Measurements from ENCODE around the gene SLC4A5.
A peak's percentile ranks its signal among the peaks of the same experiment; 100 is the strongest.

The SLC4A5 gene

DNA sequence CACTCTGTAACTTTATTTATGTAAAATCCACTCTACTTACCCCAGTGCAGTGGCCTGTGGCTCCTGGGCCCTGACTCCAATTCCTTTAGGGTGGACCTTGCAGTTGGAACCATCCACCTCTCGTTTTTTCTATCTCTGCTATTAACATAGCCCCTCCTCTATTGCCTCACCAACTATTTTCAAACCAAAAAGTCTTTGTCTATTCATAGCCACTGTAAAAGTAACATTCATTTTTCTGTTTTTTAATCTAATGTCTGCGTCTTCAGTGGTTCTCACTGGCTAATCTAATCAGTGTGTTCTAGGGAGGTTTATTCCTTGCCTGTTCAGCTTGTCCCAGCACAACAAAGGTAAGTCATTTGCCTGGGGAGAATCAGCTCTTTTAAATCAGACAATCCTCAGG, at the start of gene SLC4A5:
Gene SLC4A5, minus strand, starts transcription at position 101 of the 400 bp plus-strand sequence. CDS start 28,393 bp downstream, outside the sequence.
- no peak for DNase-seq

DNA sequence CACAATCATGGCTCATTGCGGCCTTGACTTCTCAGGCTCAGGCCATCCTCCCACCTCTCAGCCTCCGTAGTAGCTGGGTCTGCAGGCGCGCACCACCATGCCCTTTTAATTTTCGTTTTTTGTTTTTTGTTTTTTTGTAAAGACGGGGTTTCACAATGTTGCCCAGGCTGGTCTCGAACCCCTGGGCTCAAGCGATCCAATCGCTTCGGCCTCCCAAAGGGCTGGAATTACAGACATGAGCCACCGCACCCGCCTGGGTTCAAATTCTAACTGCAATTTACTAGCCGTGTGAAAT, 49.2 kb upstream of the SLC4A5 start:
- DNase-seq, result no peak

DNA sequence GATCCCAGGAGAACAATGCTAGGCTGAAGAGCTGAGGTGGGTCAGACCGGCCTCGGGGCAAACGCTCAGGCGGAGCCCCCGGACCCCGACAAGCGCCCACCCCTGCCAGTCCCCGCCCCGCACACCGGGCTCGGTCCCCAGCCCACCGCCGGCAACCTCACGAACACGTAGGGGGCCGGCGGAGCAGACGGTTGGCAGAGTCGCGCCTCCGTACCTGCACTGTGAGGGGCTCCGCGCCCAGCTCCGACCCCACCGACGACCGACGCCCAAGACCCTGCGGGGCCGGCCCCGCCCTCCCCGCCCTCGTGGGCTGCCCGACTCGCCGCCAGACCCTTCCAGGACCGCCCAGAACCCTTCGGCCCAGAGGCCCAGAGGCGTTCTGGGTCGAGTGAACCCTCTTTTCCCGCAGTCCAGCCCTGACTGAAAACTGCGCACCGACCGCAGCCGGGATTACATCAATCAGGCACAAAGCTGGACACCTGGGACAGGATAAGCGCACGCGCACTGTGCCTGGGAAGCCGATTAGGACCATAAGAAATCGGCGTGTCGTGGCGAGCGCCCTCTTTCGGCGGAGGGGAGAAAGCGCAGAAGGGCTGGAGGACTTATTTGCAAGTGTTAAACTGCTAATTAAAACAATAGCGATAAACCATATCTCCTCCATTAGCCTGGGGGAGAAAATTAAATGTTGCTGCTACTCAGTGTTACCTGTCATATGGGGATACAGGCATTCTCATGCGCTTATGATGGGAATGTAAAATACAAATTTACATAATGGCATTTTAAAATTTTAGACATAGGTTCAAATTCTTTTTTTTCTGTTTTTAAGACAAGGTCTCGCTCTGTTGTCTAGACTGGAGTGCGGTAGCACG, 48.6 kb upstream of the SLC4A5 start:
- DNase-seq, result peak; percentile 94 to 95

- no peak for DNase-seq
Observed at GRCh38 chr2:74391209-74391579, 48.0 kb upstream of the SLC4A5 start.

DNA sequence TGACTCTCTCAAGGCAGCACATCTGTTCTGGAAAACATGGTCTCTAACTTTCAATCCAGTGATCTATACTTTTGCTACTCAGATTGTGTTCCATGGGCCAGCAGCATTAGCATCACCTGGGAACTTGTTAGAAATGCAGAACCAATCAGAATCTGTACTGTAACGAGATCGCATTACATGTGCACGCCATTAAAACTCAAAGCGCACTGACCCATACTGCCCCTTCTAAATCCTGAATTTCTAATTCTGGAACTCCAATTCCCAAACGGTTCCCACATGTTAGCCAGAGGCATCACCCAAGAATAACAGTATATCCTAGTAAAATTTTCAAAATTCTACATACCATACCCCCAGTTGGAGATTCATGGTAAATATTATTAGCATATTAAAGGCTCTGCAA, 47.4 kb upstream of the SLC4A5 start:
- DNase-seq, result no peak

GRCh38 chr2:74387346-74387745, 44.1 kb upstream of the SLC4A5 start:
- no peak for DNase-seq

DNA sequence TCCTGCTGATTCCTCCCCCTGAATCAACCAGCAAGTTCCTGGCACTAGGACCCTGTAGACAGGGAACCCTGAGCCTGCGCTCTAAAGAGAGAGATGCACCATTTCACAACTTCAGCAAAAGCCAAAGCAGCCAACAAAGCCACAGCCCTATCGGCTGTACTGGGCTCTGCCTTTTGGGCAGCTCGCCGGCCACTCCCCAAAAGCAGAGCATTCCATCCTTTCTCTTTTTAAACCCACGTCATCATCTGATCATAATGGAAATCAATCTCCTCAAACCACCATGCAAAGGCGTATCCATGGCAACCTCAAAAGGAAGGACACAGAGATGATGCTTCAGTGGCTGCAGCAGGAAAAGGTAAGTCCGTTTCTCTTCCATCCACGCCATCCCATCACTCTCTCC, 42.2 kb upstream of the SLC4A5 start:
- no peak for DNase-seq

DNA sequence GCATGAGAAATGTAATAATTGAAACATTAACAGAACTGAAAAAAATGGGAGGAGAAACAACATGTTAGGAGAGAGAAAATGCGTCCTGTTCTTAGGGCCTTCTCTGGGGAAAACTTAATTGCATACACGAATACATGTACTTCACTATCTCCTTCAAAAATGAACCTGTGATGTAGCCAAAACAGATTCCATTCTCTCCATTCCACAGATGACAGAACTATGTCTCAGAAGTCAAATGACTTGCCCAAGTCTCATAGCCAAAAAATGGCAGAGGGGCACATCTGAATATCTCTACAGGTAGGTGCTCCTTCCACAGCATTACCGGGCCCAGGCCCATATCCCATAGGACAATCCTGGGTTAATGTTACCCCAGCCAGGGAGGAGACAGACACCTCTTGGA, 40.8 kb upstream of the SLC4A5 start:
- no peak for DNase-seq

DNA sequence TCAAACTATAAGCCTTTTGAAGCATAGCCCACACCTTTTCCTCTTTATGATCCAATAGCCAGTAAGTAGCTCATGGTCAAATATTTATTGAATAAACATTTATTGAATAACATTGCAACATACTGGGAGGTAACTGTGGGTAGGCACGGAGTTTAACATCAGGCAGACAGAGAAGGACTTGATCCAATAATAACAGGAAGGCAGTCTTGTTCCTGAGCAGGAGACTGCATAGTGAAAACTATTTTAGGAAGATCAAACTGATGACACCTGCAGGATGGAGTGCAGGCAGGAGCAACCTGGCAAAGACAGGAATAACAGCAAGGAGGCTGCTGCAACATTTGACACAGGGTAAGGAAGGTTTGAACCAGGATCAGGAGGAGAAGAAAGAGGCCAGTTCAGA, 40.0 kb upstream of the SLC4A5 start:
- no peak for DNase-seq

DNA sequence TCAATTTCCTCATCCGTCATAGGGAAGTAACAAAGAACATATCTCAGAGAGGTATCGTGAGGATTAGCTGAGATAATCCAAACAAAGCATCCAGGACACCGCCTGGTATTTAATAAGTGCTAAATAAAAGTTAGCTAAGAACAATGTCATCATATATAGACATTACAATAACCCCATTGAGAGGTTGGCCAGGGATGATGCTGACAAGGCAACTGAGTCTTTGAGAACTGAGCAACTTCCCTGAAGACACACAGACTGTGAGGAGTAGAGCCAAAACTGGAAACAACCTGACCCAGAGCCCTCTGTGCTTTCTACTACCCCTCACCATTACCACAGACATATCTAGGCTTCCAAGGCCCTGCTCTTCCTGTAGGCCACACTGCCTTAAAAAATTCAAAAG, 38.5 kb upstream of the SLC4A5 start:
- no peak for DNase-seq

GRCh38 chr2:74379851-74380789, 36.9 kb upstream of the SLC4A5 start, which contains the start of gene DCTN1:
Gene DCTN1, minus strand, starts transcription at chr2:74380311. Its CDS starts 274 bp downstream, at chr2:74380037.
- DNase-seq, result peak in 1 of 2 experiments; percentile 7

DNA sequence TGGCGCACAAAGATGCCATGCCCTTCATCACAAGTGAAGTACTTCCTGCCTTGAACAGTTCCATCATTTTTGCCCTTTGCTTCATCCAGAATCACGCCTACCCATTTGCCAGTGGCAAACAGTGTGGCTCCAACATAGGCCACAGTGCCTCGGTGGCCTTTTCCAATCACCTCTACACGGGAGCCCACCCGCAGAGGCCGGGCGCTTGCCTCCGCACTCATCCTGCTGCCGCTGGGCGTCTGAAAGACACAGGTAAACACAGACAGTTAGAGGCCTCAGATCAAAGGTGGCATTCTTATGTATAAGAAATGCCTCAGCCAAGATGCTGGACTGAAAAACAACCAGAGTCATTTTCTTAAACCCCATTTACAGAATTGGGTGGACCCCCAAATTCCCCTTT, 34.8 kb upstream of the SLC4A5 start:
- no peak for DNase-seq

DNA sequence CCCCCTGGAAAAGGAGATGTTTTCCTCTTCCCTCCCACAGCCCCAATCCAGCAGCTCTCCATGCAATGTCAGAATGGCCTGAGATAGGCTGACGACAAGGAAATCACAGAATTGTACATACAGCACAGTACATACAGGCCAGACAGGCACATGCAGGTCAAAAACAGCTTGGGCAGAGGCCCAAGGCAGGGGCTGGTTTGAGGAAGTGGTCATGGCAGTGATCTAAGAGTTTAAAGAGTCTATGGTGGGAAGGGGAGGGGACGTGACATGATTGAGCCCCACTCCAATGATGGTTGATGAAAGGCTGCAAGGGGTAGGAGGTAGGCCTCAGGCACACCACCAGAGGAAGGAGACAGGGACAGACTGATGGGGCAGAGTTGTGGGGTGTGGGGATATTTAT, 32.6 kb upstream of the SLC4A5 start:
- DNase-seq, result no peak

GRCh38 chr2:74374509-74375205, 31.4 kb upstream of the SLC4A5 start:
- no peak for DNase-seq

GRCh38 chr2:74373985-74374384, 30.8 kb upstream of the SLC4A5 start:
- no peak for DNase-seq

DNA sequence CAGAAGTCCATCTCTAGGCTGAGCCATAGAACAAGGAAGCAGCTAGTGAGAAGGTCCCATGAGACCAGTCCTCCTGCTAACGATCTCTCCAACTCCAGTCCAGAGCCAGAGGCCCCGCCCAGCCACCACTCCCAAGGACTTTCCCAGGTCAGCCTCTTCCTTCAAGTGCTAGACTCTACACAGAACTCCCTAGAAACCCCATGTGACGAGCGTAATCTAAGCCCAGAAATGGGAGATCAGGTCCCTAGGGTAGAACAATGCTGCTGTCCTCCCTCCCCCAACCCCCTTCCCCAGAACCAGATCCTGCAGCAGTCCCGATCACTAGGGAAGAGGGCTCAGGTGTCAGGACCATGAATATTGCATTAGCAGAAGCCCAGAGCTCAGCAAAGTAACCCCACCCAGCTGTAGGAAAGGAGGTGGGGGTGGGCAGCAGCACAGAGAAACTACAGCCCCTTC, 30.0 kb upstream of the SLC4A5 start:
- DNase-seq, result no peak

GRCh38 chr2:74372674-74373073, 29.5 kb upstream of the SLC4A5 start:
- DNase-seq, result no peak

- no peak for DNase-seq
Observed at GRCh38 chr2:74371421-74371820, 28.2 kb upstream of the SLC4A5 start.

GRCh38 chr2:74369976-74370375, 26.8 kb upstream of the SLC4A5 start:
- DNase-seq, result no peak

DNA sequence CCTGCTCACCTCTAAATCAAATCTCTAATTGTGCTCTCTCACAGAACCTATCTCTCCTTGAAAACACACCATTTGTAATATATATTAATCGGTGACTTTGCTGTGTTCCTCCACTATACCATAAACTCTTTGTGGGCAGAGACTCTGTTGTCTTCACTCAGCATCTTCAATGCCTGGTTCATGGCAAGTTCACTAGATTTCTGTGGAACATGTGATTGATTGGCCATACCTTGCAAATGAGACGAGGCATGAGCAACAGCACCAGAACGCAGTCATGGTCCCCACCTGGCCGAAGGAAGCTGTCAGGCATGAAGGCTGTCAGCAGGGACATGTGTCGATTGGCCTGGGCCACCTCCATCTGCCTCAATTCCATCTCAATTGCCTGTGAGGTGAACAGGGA, 25.3 kb upstream of the SLC4A5 start:
- no peak for DNase-seq

GRCh38 chr2:74367789-74368188, 24.6 kb upstream of the SLC4A5 start:
- DNase-seq, result no peak

GRCh38 chr2:74366036-74366435, 22.8 kb upstream of the SLC4A5 start:
- DNase-seq, result no peak

Data from activated CD4-positive, alpha-beta T cell treated with anti-CD3 and anti-CD28 coated beads, Interleukin-2, amount 50 U/mL, for 4 hours (primary cell).